IMR-90 (cell line): ENCODE measurements around the gene TDRD12. TPM values are rescaled to one million over a fixed set of nuclear protein-coding genes. Genes with fewer than 3 reads are reported as not detected.

ENCODE experiments used
- ATAC-seq: fragments of 200-7000 bp; cut with Tn5 transposase; 2 replicates; pipeline ENCODE4 v1.9.1; 2020; ENCODE audit warnings: low read depth, mild to moderate bottlenecking, moderate library complexity
- BruUV-seq: library from RNA; stranded (reverse); fragments of 400-500 nt; replicated peaks from 2 replicates; lab custom pipeline; 2021; lab: Mats Ljungman, UMichigan
- CTCF ChIA-PET: fragments of 300-600 bp; formaldehyde crosslinking; extraction: SDS; loops from one replicate; lab custom pipeline; 2021; ENCODE audit warnings: antibody characterized with exemption; lab: Yijun Ruan, JAX
- POLR2A ChIA-PET: fragments of 300-600 bp; sonication (Branson Sonifier 250); formaldehyde crosslinking; loops from one replicate; lab custom pipeline; 2022; ENCODE audit warnings: antibody characterized with exemption; ENCODE audit not compliant: unreplicated experiment; lab: Charles Lee
- DNase-seq: peaks from one replicate; pipeline ENCODE4 v3.0.0; 2013
- H2AFZ ChIP-seq: replicated peaks from 2 replicates; pipeline ENCODE3; 2013; ENCODE audit warnings: low read length, mild to moderate bottlenecking; ENCODE audit not compliant: poor library complexity
- H2AK5ac ChIP-seq: 2 replicates; pipeline ENCODE4 v1.6.1; 2013; ENCODE audit warnings: low read depth, low read length, inconsistent platforms
- H2AK9ac ChIP-seq: replicated peaks from 2 replicates; pipeline ENCODE3; 2013; ENCODE audit warnings: mild to moderate bottlenecking, low read depth, low read length, moderate library complexity; ENCODE audit not compliant: poor library complexity
- H2BK120ac ChIP-seq: 2 replicates; pipeline ENCODE4 v1.6.1; 2013; ENCODE audit warnings: low read depth, low read length, inconsistent platforms
- H2BK15ac ChIP-seq: 3 replicates; pipeline ENCODE4 v1.6.1; 2013; ENCODE audit warnings: low read depth, low read length, inconsistent platforms
- H2BK20ac ChIP-seq: 2 replicates; pipeline ENCODE4 v1.6.1; 2013; ENCODE audit warnings: low read depth, mild to moderate bottlenecking, inconsistent platforms, low read length, moderate library complexity
- H2BK5ac ChIP-seq: 2 replicates; pipeline ENCODE4 v1.6.1; 2013; ENCODE audit warnings: mild to moderate bottlenecking, low read depth, low read length, inconsistent platforms; ENCODE audit not compliant: poor library complexity, severe bottlenecking
- H3K14ac ChIP-seq: replicated peaks from 2 replicates; pipeline ENCODE4 v1.6.1; 2013; ENCODE audit warnings: low read depth, low read length, inconsistent platforms
- H3K18ac ChIP-seq: 2 replicates; pipeline ENCODE4 v1.6.1; 2013; ENCODE audit warnings: low read depth, low read length, control low read depth
- H3K23ac ChIP-seq: 2 replicates; pipeline ENCODE4 v1.6.1; 2013; ENCODE audit warnings: low read depth, low read length, inconsistent platforms
- H3K27ac ChIP-seq: 2 replicates; pipeline ENCODE4 v1.5.1; 2013; ENCODE audit warnings: mild to moderate bottlenecking, control low read depth, low read length; ENCODE audit not compliant: insufficient read depth
- H3K27me3 ChIP-seq: 2 replicates; pipeline ENCODE4 v1.6.1; 2013; ENCODE audit warnings: low read length; ENCODE audit not compliant: control insufficient read depth, insufficient read depth
- H3K36me3 ChIP-seq: 2 replicates; pipeline ENCODE4 v1.6.1; 2013; ENCODE audit warnings: low read length, mixed read lengths; ENCODE audit not compliant: control insufficient read depth, insufficient read depth
- H3K4ac ChIP-seq: 2 replicates; pipeline ENCODE4 v1.6.1; 2013; ENCODE audit warnings: low read depth, low read length, inconsistent platforms
- H3K4me1 ChIP-seq: 2 replicates; pipeline ENCODE4 v1.6.1; 2013; ENCODE audit warnings: low read length, mixed read lengths; ENCODE audit not compliant: control insufficient read depth, insufficient read depth
- H3K4me2 ChIP-seq: 2 replicates; pipeline ENCODE4 v1.6.1; 2013; ENCODE audit warnings: low read depth, mild to moderate bottlenecking, control low read depth, low read length, moderate library complexity
- H3K4me3 ChIP-seq: 2 replicates; pipeline ENCODE4 v1.5.1; 2013; ENCODE audit warnings: low read depth, mild to moderate bottlenecking, control low read depth, low read length, moderate library complexity; ENCODE audit not compliant: insufficient read depth
- H3K56ac ChIP-seq: 2 replicates; pipeline ENCODE4 v1.6.1; 2013; ENCODE audit warnings: low read length, inconsistent platforms; ENCODE audit not compliant: insufficient read depth; ENCODE audit errors: extremely low read depth
- H3K79me1 ChIP-seq, 2 experiments: 2 replicates each; pipeline ENCODE4 v1.6.1; 2013; ENCODE audit warnings: low read length in 2 of 2, inconsistent platforms in 1 of 2, low read depth in 1 of 2
- H3K9ac ChIP-seq: 2 replicates; pipeline ENCODE4 v1.6.1; 2013; ENCODE audit warnings: low read depth, low read length, control low read depth
- H3K9me1 ChIP-seq: 2 replicates; pipeline ENCODE4 v1.6.1; 2013; ENCODE audit warnings: low read length, inconsistent platforms; ENCODE audit not compliant: insufficient read depth
- H3K9me3 ChIP-seq: 2 replicates; pipeline ENCODE4 v1.6.1; 2013; ENCODE audit warnings: low read length; ENCODE audit not compliant: control insufficient read depth, insufficient read depth
- H4K20me1 ChIP-seq: 2 replicates; pipeline ENCODE4 v1.6.1; 2013; ENCODE audit warnings: low read length, inconsistent platforms; ENCODE audit not compliant: insufficient read depth
- H4K5ac ChIP-seq: 2 replicates; pipeline ENCODE4 v1.6.1; 2013; ENCODE audit warnings: mild to moderate bottlenecking, low read depth, low read length, control low read depth
- H4K8ac ChIP-seq, 2 experiments: 2 replicates each; pipeline ENCODE4 v1.6.1; 2013; ENCODE audit warnings: low read depth in 2 of 2, low read length in 2 of 2, control low read depth in 1 of 2, inconsistent platforms in 1 of 2
- H4K91ac ChIP-seq: 2 replicates; pipeline ENCODE4 v1.6.1; 2013; ENCODE audit warnings: low read depth, low read length, inconsistent platforms; ENCODE audit not compliant: insufficient read depth
- BHLHE40 ChIP-seq: fragments of 150-350 bp; IDR thresholded peaks from 2 replicates; pipeline ENCODE4 v1.6.1; 2016; ENCODE audit warnings: mild to moderate bottlenecking, low read depth, low read length
- CHD1 ChIP-seq: IDR thresholded peaks from 2 replicates; pipeline ENCODE4 v1.6.1; 2012; ENCODE audit warnings: low read depth, low read length, improper control_type of control experiment
- MAFK ChIP-seq: IDR thresholded peaks from 2 replicates; pipeline ENCODE4 v1.6.1; 2012; ENCODE audit warnings: low read depth, low read length, improper control_type of control experiment
- POLR2A ChIP-seq: IDR thresholded peaks from 2 replicates; pipeline ENCODE4 v1.6.1; 2012; ENCODE audit warnings: mild to moderate bottlenecking, low read depth, low read length
- RAD21 ChIP-seq: IDR thresholded peaks from 2 replicates; pipeline ENCODE4 v1.6.1; 2012; ENCODE audit warnings: low read length, improper control_type of control experiment
- RCOR1 ChIP-seq: IDR thresholded peaks from 2 replicates; pipeline ENCODE4 v1.6.1; 2012; ENCODE audit warnings: mild to moderate bottlenecking, low read length, improper control_type of control experiment; ENCODE audit not compliant: insufficient replicate concordance
- WGBS, 2 experiments: methylation state at CpG; one replicate each; pipeline versions ENCODE4 v1.1.5 to v1.1.7; 2013; ENCODE audit warnings: missing lambda C conversion rate in 2 of 2; ENCODE audit not compliant: insufficient read length in 1 of 2; ENCODE audit errors: extremely low coverage in 2 of 2; 5-methylcytosine and 5-hydroxymethylcytosine counted together
- dilution Hi-C: fragments of 300-500 bp; cut with HindIII; formaldehyde crosslinking; loops from one replicate; pipeline ENCODE4 v1.14.3; 2018; ENCODE audit warnings: low sequenced_read_pairs; ENCODE audit not compliant: unreplicated experiment
- in situ Hi-C: fragments of 300-500 bp; cut with MboI; formaldehyde crosslinking; loops from 3 replicates; pipeline ENCODE4 v1.14.3; 2019; ENCODE audit warnings: low sequenced_read_pairs, inconsistent platforms, mixed read lengths
- intact Hi-C: fragments of 100-400 bp; cut with micrococcal nuclease; formaldehyde crosslinking; loops from 2 replicates; pipeline ENCODE4 v1.10.0; 2022
- polyA plus RNA-seq, 3 experiments: library from polyadenylated mRNA; depleted of rRNA; stranded (reverse); fragments of >200 nt; gene quantifications; 2 replicates each; pipeline ENCODE4 v1.2.3, GENCODE V29; 2012; ENCODE audit warnings: low replicate concordance in 1 of 3
- total RNA-seq: library from RNA; depleted of rRNA; stranded (reverse); fragments of >200 nt; gene quantifications from 2 replicates; pipeline ENCODE4 v1.2.3, GENCODE V29; 2012
- TF ChIP-seq, protein P1 (sequence below): fragments of 150-350 bp; IDR thresholded peaks from 2 replicates; pipeline ENCODE4 v1.6.1; 2016; ENCODE audit warnings: low read depth, mild to moderate bottlenecking, low read length, moderate library complexity, borderline replicate concordance
- TF ChIP-seq, protein P2 (sequence below): conservative IDR thresholded peaks from 2 replicates; pipeline ENCODE4 v1.5.1; 2012; ENCODE audit warnings: mild to moderate bottlenecking, low read depth, low read length, improper control_type of control experiment
- TF ChIP-seq, protein P3 (sequence below): fragments of 150-350 bp; IDR thresholded peaks from 2 replicates; pipeline ENCODE4 v1.6.1; 2017; ENCODE audit warnings: mild to moderate bottlenecking, antibody characterized with exemption, low read length, low read depth

The TDRD12 gene
- total and polyA plus RNA-seq, 2 of the 4 experiments (the other 2 are of a cell fraction) = under 0.01 to 0.07 TPM

DNA sequence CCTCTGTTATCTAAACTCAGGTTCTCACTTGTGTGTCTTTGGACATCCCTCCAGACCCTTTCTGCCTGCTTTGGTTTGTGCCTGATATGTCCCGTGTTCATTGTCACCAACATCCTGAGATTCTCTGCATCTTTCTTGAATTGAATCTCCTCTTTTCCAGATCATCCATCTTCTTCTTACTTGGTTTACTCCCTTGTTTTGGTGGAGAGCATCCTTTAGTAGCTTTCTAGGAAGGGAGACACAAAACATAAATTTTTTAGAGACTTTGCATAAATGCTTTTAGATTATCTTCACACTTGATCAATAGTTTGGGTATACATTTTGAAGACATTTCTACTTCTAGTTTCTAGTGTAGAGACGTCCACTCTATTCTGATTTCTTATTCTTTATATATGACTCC, 61.7 kb downstream of the TDRD12 start:
- BruUV-seq = no TSS peak
- Histone ChIP-seq H4K8ac (no peak overlapping the region), H3K27ac (no peak overlapping the region), H3K79me1 (no peaks in the 10 kb centered on the region), H3K4me1 (no peaks in the 10 kb centered on the region), H2BK120ac (no peak overlapping the region), H3K18ac (no peak overlapping the region), H3K27me3 (no peaks in the 10 kb centered on the region), H3K4me2 (no peak overlapping the region), H3K56ac (no peak overlapping the region), H3K14ac (no peak overlapping the region), H2BK5ac (no peak overlapping the region), H4K20me1 (no peaks in the 10 kb centered on the region), H2AK5ac (no peak overlapping the region), H2BK20ac (no peak overlapping the region), H3K9ac (no peak overlapping the region), H3K4me3 (no peak overlapping the region), H2AFZ (no peak overlapping the region), H4K5ac (no peak overlapping the region), H3K9me1 (no peaks in the 10 kb centered on the region), H3K9me3 (no peaks in the 10 kb centered on the region), H3K4ac (no peak overlapping the region), H2AK9ac (no peak overlapping the region), H3K23ac (no peak overlapping the region), H4K91ac (no peak overlapping the region), H2BK15ac (no peak overlapping the region), H3K36me3 (no peaks in the 10 kb centered on the region)
- in situ Hi-C loops = no loop called here
- no CpG with 5 or more reads among the region's 2 CpGs for WGBS, 2 experiments
- dilution Hi-C loops = no loop called here
- POLR2A ChIA-PET = no interaction called here
- intact Hi-C loops = no loop called here
- TF ChIP-seq BHLHE40 (no peak), POLR2A (no peak), MAFK (no peak), CHD1 (no peak), RCOR1 (no peak), RAD21 (no peak)
- TF ChIP-seq, protein P1, sequence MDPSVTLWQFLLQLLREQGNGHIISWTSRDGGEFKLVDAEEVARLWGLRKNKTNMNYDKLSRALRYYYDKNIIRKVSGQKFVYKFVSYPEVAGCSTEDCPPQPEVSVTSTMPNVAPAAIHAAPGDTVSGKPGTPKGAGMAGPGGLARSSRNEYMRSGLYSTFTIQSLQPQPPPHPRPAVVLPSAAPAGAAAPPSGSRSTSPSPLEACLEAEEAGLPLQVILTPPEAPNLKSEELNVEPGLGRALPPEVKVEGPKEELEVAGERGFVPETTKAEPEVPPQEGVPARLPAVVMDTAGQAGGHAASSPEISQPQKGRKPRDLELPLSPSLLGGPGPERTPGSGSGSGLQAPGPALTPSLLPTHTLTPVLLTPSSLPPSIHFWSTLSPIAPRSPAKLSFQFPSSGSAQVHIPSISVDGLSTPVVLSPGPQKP = no peak
- TF ChIP-seq, protein P2, sequence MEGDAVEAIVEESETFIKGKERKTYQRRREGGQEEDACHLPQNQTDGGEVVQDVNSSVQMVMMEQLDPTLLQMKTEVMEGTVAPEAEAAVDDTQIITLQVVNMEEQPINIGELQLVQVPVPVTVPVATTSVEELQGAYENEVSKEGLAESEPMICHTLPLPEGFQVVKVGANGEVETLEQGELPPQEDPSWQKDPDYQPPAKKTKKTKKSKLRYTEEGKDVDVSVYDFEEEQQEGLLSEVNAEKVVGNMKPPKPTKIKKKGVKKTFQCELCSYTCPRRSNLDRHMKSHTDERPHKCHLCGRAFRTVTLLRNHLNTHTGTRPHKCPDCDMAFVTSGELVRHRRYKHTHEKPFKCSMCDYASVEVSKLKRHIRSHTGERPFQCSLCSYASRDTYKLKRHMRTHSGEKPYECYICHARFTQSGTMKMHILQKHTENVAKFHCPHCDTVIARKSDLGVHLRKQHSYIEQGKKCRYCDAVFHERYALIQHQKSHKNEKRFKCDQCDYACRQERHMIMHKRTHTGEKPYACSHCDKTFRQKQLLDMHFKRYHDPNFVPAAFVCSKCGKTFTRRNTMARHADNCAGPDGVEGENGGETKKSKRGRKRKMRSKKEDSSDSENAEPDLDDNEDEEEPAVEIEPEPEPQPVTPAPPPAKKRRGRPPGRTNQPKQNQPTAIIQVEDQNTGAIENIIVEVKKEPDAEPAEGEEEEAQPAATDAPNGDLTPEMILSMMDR = no peak
- TF ChIP-seq, protein P3, sequence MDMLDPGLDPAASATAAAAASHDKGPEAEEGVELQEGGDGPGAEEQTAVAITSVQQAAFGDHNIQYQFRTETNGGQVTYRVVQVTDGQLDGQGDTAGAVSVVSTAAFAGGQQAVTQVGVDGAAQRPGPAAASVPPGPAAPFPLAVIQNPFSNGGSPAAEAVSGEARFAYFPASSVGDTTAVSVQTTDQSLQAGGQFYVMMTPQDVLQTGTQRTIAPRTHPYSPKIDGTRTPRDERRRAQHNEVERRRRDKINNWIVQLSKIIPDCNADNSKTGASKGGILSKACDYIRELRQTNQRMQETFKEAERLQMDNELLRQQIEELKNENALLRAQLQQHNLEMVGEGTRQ = no peak
- no peak for DNase-seq
- no peak for ATAC-seq
- CTCF ChIA-PET = no interaction called here
